HepG2 (cell line): Measurements from ENCODE around the gene TRAK1. TPM values are rescaled to one million over a fixed set of nuclear protein-coding genes. Genes with fewer than 3 reads are reported as not detected.

ENCODE experiments used
- ASH2L ChIP-seq: fragments of 300-600, 200-600 bp; sonication (generic); IDR thresholded peaks from 2 replicates; pipeline ENCODE4 v1.7.0; 2017; ENCODE audit warnings: low read depth, mild to moderate bottlenecking, moderate library complexity, mixed read lengths, low read length; ENCODE audit not compliant: insufficient read length
- DMAP1 ChIP-seq: IDR thresholded peaks from 2 replicates; pipeline ENCODE4 v1.6.1; 2016
- HOMEZ ChIP-seq: IDR thresholded peaks from 2 replicates; pipeline ENCODE4 v1.6.1; 2016; ENCODE audit warnings: low read depth
- IRX3 ChIP-seq: sonication (generic); formaldehyde crosslinking; IDR thresholded peaks from 2 replicates; pipeline ENCODE4 v1.8.1; 2023; ENCODE audit warnings: mild to moderate bottlenecking, low read depth, missing genetic modification reagents, borderline replicate concordance
- MXI1 ChIP-seq: IDR thresholded peaks from 3 replicates; pipeline ENCODE4 v1.6.1; 2012; ENCODE audit warnings: low read depth, low read length, inconsistent platforms, borderline replicate concordance
- MYPOP ChIP-seq: sonication (generic); formaldehyde crosslinking; IDR thresholded peaks from 2 replicates; pipeline ENCODE4 v1.8.1; 2023; ENCODE audit warnings: mild to moderate bottlenecking, moderate library complexity, missing genetic modification reagents
- RARA ChIP-seq: IDR thresholded peaks from 2 replicates; pipeline ENCODE4 v1.6.1; 2016; ENCODE audit warnings: missing genetic modification reagents, missing compliant biosample characterization
- SATB2 ChIP-seq: sonication (generic); formaldehyde crosslinking; IDR thresholded peaks from 2 replicates; pipeline ENCODE4 v1.5.0; 2020; ENCODE audit warnings: missing genetic modification reagents
- TBL1XR1 ChIP-seq: fragments of 150-350 bp; IDR thresholded peaks from 2 replicates; pipeline ENCODE4 v1.6.1; 2014; ENCODE audit warnings: borderline replicate concordance, low read length; ENCODE audit not compliant: partially characterized antibody
- ZNF275 ChIP-seq: sonication (generic); formaldehyde crosslinking; IDR thresholded peaks from 2 replicates; pipeline ENCODE4 v1.8.0; 2022; ENCODE audit warnings: missing genetic modification reagents, mild to moderate bottlenecking, inconsistent platforms, borderline replicate concordance
- ZNF430 ChIP-seq: sonication (generic); formaldehyde crosslinking; IDR thresholded peaks from 2 replicates; pipeline ENCODE4 v1.9.0; 2021; ENCODE audit warnings: mild to moderate bottlenecking, missing genetic modification reagents
- ZNF737 ChIP-seq: sonication (generic); formaldehyde crosslinking; IDR thresholded peaks from 2 replicates; pipeline ENCODE4 v1.5.0; 2020; ENCODE audit warnings: missing genetic modification reagents, mild to moderate bottlenecking, borderline replicate concordance
- polyA plus RNA-seq, 8 experiments: library from polyadenylated mRNA; depleted of rRNA in 3 of 8; stranded (reverse) in 7 of 8; unstranded in 1 of 8; fragments of >200 nt; fragmentation: Illumina TruSeq in 4 of 8; extraction: Trizol in 4 of 8; gene quantifications; 2 replicates each; pipeline versions ENCODE4 v1.2.1 to v1.2.3, GENCODE V29; 2011 to 2016; ENCODE audit warnings: low read depth in 4 of 8, missing spikeins in 1 of 8, mixed read lengths in 1 of 8; ENCODE audit not compliant: insufficient read depth in 1 of 8
- total RNA-seq, 5 experiments: library from RNA; depleted of rRNA; stranded (reverse); fragments of >200 nt; fragmentation: Illumina TruSeq; extraction: Trizol; gene quantifications; 2 replicates each; pipeline ENCODE4 v1.2.3, GENCODE V29; 2016; ENCODE audit warnings: low read depth in 1 of 5
- TF ChIP-seq, protein P1 (sequence below): sonication (generic); formaldehyde crosslinking; IDR thresholded peaks from 2 replicates; pipeline ENCODE4 v1.9.0; 2022; ENCODE audit warnings: low read depth, missing genetic modification reagents
- TF ChIP-seq, protein P2 (sequence below): sonication (generic); formaldehyde crosslinking; IDR thresholded peaks from one replicate; pipeline ENCODE4 v1.5.1; 2020; ENCODE audit warnings: mild to moderate bottlenecking, missing genetic modification reagents; ENCODE audit errors: not compliant biosample characterization

TRAK1 gene
- total and polyA plus RNA-seq, 2 of the 13 experiments (the other 11 are each of a cell fraction or from before 2014, with no cell fraction given): 20.5 to 46.6 TPM

- 0 out of 2 replicates have a peak, but pooled peaks have one; percentile 32 for TF ChIP-seq MYPOP (CRISPR knock-in tag)
- TF ChIP-seq ZNF430 (CRISPR knock-in tag): 0 out of 2 replicates have a peak, but pooled peaks have one; percentile 18
- no peak for TF ChIP-seq SATB2 (CRISPR knock-in tag)
- peak; percentile 49; the same call in 1 of the 3 replicates for TF ChIP-seq MXI1
- 0 out of 2 replicates have a peak, but pooled peaks have one; percentile 25 for TF ChIP-seq HOMEZ (CRISPR knock-in tag)
- no peak for TF ChIP-seq ZNF275 (CRISPR knock-in tag)
- TF ChIP-seq, protein P1, sequence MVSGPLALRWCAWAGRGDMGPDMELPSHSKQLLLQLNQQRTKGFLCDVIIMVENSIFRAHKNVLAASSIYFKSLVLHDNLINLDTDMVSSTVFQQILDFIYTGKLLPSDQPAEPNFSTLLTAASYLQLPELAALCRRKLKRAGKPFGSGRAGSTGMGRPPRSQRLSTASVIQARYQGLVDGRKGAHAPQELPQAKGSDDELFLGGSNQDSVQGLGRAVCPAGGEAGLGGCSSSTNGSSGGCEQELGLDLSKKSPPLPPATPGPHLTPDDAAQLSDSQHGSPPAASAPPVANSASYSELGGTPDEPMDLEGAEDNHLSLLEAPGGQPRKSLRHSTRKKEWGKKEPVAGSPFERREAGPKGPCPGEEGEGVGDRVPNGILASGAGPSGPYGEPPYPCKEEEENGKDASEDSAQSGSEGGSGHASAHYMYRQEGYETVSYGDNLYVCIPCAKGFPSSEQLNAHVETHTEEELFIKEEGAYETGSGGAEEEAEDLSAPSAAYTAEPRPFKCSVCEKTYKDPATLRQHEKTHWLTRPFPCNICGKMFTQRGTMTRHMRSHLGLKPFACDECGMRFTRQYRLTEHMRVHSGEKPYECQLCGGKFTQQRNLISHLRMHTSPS (CRISPR knock-in tag): no peak
- TF ChIP-seq, protein P2, sequence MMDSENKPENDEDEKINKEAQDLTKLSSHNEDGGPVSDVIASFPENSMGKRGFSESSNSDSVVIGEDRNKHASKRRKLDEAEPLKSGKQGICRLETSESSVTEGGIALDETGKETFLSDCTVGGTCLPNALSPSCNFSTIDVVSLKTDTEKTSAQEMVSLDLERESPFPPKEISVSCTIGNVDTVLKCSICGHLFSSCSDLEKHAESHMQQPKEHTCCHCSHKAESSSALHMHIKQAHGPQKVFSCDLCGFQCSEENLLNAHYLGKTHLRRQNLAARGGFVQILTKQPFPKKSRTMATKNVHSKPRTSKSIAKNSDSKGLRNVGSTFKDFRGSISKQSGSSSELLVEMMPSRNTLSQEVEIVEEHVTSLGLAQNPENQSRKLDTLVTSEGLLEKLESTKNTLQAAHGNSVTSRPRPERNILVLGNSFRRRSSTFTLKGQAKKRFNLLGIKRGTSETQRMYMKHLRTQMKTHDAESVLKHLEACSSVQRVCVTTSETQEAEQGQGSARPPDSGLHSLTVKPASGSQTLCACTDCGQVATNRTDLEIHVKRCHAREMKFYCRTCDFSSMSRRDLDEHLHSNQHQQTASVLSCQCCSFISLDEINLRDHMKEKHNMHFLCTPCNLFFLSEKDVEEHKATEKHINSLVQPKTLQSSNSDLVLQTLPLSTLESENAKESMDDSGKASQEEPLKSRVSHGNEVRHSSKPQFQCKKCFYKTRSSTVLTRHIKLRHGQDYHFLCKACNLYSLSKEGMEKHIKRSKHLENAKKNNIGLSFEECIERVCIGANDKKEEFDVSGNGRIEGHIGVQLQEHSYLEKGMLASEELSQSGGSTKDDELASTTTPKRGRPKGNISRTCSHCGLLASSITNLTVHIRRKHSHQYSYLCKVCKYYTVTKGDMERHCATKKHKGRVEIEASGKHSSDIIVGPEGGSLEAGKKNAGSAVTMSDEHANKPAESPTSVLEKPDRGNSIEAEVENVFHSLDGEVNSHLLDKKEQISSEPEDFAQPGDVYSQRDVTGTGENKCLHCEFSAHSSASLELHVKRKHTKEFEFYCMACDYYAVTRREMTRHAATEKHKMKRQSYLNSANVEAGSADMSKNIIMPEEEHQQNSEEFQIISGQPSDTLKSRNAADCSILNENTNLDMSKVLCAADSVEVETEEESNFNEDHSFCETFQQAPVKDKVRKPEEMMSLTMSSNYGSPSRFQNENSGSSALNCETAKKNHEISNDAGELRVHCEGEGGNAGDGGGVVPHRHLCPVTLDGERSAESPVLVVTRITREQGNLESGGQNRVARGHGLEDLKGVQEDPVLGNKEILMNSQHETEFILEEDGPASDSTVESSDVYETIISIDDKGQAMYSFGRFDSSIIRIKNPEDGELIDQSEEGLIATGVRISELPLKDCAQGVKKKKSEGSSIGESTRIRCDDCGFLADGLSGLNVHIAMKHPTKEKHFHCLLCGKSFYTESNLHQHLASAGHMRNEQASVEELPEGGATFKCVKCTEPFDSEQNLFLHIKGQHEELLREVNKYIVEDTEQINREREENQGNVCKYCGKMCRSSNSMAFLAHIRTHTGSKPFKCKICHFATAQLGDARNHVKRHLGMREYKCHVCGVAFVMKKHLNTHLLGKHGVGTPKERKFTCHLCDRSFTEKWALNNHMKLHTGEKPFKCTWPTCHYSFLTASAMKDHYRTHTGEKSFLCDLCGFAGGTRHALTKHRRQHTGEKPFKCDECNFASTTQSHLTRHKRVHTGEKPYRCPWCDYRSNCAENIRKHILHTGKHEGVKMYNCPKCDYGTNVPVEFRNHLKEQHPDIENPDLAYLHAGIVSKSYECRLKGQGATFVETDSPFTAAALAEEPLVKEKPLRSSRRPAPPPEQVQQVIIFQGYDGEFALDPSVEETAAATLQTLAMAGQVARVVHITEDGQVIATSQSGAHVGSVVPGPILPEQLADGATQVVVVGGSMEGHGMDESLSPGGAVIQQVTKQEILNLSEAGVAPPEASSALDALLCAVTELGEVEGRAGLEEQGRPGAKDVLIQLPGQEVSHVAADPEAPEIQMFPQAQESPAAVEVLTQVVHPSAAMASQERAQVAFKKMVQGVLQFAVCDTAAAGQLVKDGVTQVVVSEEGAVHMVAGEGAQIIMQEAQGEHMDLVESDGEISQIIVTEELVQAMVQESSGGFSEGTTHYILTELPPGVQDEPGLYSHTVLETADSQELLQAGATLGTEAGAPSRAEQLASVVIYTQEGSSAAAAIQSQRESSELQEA: no peak
- TF ChIP-seq RARA (CRISPR knock-in tag): peak; percentile 48; the same call in 1 of the 2 replicates
- TF ChIP-seq IRX3 (CRISPR knock-in tag): no peak
- TF ChIP-seq DMAP1: peak; percentile 30; the same call in 1 of the 2 replicates
- TF ChIP-seq ASH2L: peak; percentile 20
- TF ChIP-seq TBL1XR1: no peak
- TF ChIP-seq ZNF737 (CRISPR knock-in tag): no peak
Observed at GRCh38 chr3:42102571-42102970, 11.4 kb downstream of the TRAK1 start (continued).
